HEK293 (cell line): ENCODE data around the gene TXNRD2.
A peak's percentile ranks its signal among the peaks of the same experiment; 100 is the strongest.
"Not testable (repeated sequence)": the region's sequence is repeated elsewhere in the genome, so short reads cannot be mapped to it uniquely, and the experiment has no call there.

Experiments
- CTCF ChIA-PET: fragments of 350-600 bp; formaldehyde crosslinking; extraction: SDS; loops from one replicate; lab custom pipeline; 2021; ENCODE audit warnings: antibody characterized with exemption; lab: Yijun Ruan, JAX
- POLR2A ChIA-PET: fragments of 300-600 bp; formaldehyde crosslinking; extraction: SDS; loops from one replicate; lab custom pipeline; 2020; ENCODE audit warnings: antibody characterized with exemption, inconsistent platforms; lab: Yijun Ruan, JAX
- H3K27ac ChIP-seq: fragments of 200-500 bp; sonication (Bioruptor generic); 2 replicates; pipeline ENCODE4 v1.5.1; 2014; ENCODE audit warnings: low read depth, low read length, control low read depth, inconsistent platforms; ENCODE audit errors: extremely low read depth
- H3K36me3 ChIP-seq, 2 experiments: fragments of 200-500 bp in 1 of 2; sonication (Bioruptor generic) in 1 of 2; 1 replicate in 1 of 2; 2 replicates in 1 of 2; pipeline ENCODE4 v1.5.1; 2014 to 2017; ENCODE audit warnings: inconsistent platforms in 2 of 2, low read length in 2 of 2; ENCODE audit not compliant: control insufficient read depth in 2 of 2, insufficient read depth in 1 of 2
- H3K4me1 ChIP-seq: fragments of 200-500 bp; sonication (Bioruptor generic); 2 replicates; pipeline ENCODE4 v1.5.1; 2014; ENCODE audit warnings: mild to moderate bottlenecking, low read length, inconsistent platforms; ENCODE audit not compliant: control insufficient read depth, insufficient read depth
- H3K4me3 ChIP-seq: 2 replicates; pipeline ENCODE4 v1.5.1; 2011; ENCODE audit warnings: low read depth, mild to moderate bottlenecking, control low read depth, low read length, moderate library complexity
- H3K9me3 ChIP-seq: fragments of 200-500 bp; sonication (Bioruptor generic); 2 replicates; pipeline ENCODE4 v1.5.1; 2014; ENCODE audit warnings: low read depth, low read length, inconsistent platforms; ENCODE audit not compliant: control insufficient read depth, insufficient read depth
- PATZ1 ChIP-seq: fragments of 450-650 bp; formaldehyde crosslinking; IDR thresholded peaks from 2 replicates; pipeline ENCODE4 v1.5.1; 2016; ENCODE audit warnings: missing biosample characterization, missing genetic modification characterization
- ZBTB20 ChIP-seq: fragments of 450-650 bp; formaldehyde crosslinking; IDR thresholded peaks from 2 replicates; pipeline ENCODE4 v1.5.1; 2016; ENCODE audit warnings: missing biosample characterization, missing genetic modification characterization
- ZBTB48 ChIP-seq: fragments of 450-650 bp; formaldehyde crosslinking; IDR thresholded peaks from 2 replicates; pipeline ENCODE4 v1.5.1; 2016; ENCODE audit warnings: missing biosample characterization, missing genetic modification characterization
- ZNF121 ChIP-seq: fragments of 450-650 bp; formaldehyde crosslinking; IDR thresholded peaks from 2 replicates; pipeline ENCODE4 v1.5.1; 2016; ENCODE audit warnings: missing biosample characterization, missing genetic modification characterization
- ZNF621 ChIP-seq: fragments of 450-650 bp; formaldehyde crosslinking; IDR thresholded peaks from 2 replicates; pipeline ENCODE4 v1.5.1; 2017; ENCODE audit warnings: missing biosample characterization, missing genetic modification characterization
- ZNF677 ChIP-seq: fragments of 450-650 bp; IDR thresholded peaks from 2 replicates; pipeline ENCODE4 v1.5.0; 2018; ENCODE audit warnings: missing biosample characterization, mild to moderate bottlenecking, missing genetic modification characterization, moderate library complexity
- TF ChIP-seq, protein P1 (sequence below): fragments of 450-650 bp; IDR thresholded peaks from 2 replicates; pipeline ENCODE4 v1.5.1; 2018; ENCODE audit warnings: missing biosample characterization, mild to moderate bottlenecking, missing genetic modification characterization

The TXNRD2 gene

DNA sequence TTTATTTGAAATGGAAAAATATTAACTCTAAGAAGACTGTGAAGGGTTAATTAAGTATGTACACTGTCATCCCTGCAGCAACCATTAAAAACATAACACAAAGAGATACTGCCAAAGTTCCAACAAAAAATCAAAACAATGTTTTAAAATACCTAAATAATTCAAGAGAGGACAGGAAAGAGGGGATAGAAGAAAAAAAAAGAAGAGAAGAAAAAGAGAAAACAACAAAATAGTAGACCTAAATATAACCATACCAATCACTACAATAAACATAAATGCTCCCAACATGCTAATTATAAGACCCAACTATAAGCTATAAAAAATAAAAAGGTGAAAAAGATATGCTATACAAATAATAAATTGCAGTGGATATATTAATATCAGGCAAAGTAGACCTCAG, 107.0 kb downstream of the TXNRD2 start:
- H3K9me3 ChIP-seq = no peaks in the 10 kb centered on the region
- H3K4me1 ChIP-seq = no peaks in the 10 kb centered on the region
- CTCF ChIA-PET = interaction anchor here (1.0 to 1.2 kb wide), 2 partner anchors 14 to 104 kb away, joined by 4 to 7 read pairs; no protein-coding TSS in a partner anchor
- H3K36me3 ChIP-seq = no peaks in the 10 kb centered on the region
- H3K27ac ChIP-seq = no peak overlapping the region
- POLR2A ChIA-PET = interaction anchor here (0.6 kb wide), 1 partner anchor 205 kb away, joined by 3 read pairs; no protein-coding TSS in a partner anchor
- TF ChIP-seq ZNF621 (tag by site-specific recombination) = no peak
- TF ChIP-seq, protein P1, sequence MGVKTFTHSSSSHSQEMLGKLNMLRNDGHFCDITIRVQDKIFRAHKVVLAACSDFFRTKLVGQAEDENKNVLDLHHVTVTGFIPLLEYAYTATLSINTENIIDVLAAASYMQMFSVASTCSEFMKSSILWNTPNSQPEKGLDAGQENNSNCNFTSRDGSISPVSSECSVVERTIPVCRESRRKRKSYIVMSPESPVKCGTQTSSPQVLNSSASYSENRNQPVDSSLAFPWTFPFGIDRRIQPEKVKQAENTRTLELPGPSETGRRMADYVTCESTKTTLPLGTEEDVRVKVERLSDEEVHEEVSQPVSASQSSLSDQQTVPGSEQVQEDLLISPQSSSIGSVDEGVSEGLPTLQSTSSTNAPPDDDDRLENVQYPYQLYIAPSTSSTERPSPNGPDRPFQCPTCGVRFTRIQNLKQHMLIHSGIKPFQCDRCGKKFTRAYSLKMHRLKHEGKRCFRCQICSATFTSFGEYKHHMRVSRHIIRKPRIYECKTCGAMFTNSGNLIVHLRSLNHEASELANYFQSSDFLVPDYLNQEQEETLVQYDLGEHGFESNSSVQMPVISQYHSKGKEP = no peak
- TF ChIP-seq, all 188 proteins: peak for 0
- H3K4me3 ChIP-seq = no peak overlapping the region

- not testable (repeated sequence) for H3K9me3 ChIP-seq, H3K4me1 ChIP-seq, H3K27ac ChIP-seq, H3K4me3 ChIP-seq, H3K36me3 ChIP-seq
- ChIA-PET CTCF (interaction anchor here (0.7 to 1.4 kb wide), 3 partner anchors 18 to 510 kb away, joined by 3 to 7 read pairs (median 5); no protein-coding TSS in a partner anchor), POLR2A (interaction anchor here (1.3 to 1.6 kb wide), 3 partner anchors 15 to 22 kb away, joined by 4 to 6 read pairs (median 6); partner anchors contain the start of genes GNB1L and RTL10)
Observed at GRCh38 chr22:19833327-19833726, 108.3 kb downstream of the TXNRD2 start.

DNA sequence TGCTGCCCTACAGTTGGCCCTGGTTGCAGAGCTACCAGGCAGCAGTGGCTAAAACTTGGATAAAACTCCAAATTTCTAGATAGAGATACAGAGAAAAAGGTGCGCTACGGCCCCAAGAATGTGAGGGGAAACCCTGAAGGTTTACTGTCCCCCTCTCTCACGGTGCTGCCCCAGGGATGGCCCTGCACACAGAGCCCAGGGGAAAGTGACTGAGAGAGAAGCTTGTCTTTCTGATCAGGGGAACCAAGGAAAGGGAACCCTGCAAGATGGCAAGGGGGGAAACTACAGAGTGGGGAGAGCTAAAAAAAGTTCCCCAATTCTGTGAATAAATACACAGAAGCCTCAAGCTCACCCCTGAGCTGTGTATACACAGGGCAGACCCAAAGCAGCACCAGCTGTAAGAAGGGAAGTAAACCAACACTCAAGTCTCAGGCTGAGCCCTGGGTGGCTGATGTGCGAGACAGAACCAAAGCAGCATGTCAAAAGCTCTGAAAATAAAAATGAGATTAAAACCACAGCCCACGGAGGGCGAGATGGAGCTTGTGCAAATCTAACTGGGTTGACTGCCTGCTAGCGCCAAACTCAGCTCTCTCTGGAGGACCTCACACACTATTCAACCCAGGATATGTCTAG, 109.0 kb downstream of the TXNRD2 start:
- Histone ChIP-seq H3K27ac (no peak overlapping the region), H3K36me3 (no peaks in the 10 kb centered on the region), H3K9me3 (no peaks in the 10 kb centered on the region), H3K4me3 (no peak overlapping the region), H3K4me1 (no peaks in the 10 kb centered on the region)
- ChIA-PET CTCF (interaction anchor here (0.7 to 1.5 kb wide), 8 partner anchors 19 to 509 kb away, joined by 3 to 8 read pairs (median 4); partner anchors contain the start of genes GNB1L, GP1BB and RTL10), POLR2A (interaction anchor here (1.1 to 1.6 kb wide), 4 partner anchors 10 to 23 kb away, joined by 4 to 6 read pairs (median 5); partner anchors contain the start of genes GNB1L and RTL10)
- peak; percentile 75 for TF ChIP-seq ZBTB20
- TF ChIP-seq ZNF677 (tag by site-specific recombination) = no peak

- not testable (repeated sequence) for H3K4me3 ChIP-seq
Observed at GRCh38 chr22:19831979-19832378, 109.6 kb downstream of the TXNRD2 start.

GRCh38 chr22:19831016-19831415, 110.6 kb downstream of the TXNRD2 start:
- no peak overlapping the region for H3K27ac ChIP-seq
- POLR2A ChIA-PET = no interaction called here
- CTCF ChIA-PET = interaction anchor here (0.6 to 1.5 kb wide), 2 partner anchors 108 to 201 kb away, joined by 3 read pairs; partner anchors contain the start of gene GP1BB
- no peak overlapping the region for H3K4me3 ChIP-seq
- H3K9me3 ChIP-seq = no peaks in the 10 kb centered on the region
- H3K36me3 ChIP-seq = no peaks in the 10 kb centered on the region
- H3K4me1 ChIP-seq = no peaks in the 10 kb centered on the region
- TF ChIP-seq ZBTB48 (tag by site-specific recombination) (no peak), PATZ1 (no peak)

More at GRCh38 chr22:19831979-19832378, 109.6 kb downstream of the TXNRD2 start:
- CTCF ChIA-PET = interaction anchor here (0.6 to 1.5 kb wide), 8 partner anchors 20 to 108 kb away, joined by 3 to 8 read pairs (median 3); partner anchors contain the start of genes GNB1L, GP1BB and RTL10
- POLR2A ChIA-PET = interaction anchor here (1.1 to 1.6 kb wide), 4 partner anchors 10 to 24 kb away, joined by 4 to 6 read pairs (median 5); partner anchors contain the start of genes GNB1L and RTL10
- peak; percentile 81 for TF ChIP-seq ZNF121 (tag by site-specific recombination)
- not testable (repeated sequence) for H3K27ac ChIP-seq, H3K36me3 ChIP-seq, H3K9me3 ChIP-seq, H3K4me1 ChIP-seq
